H1 (cell line): Measurements from ENCODE around the gene SYTL5.

Source experiments
- ATF2 ChIP-seq: IDR thresholded peaks from 2 replicates; pipeline ENCODE4 v1.6.1; 2012; ENCODE audit warnings: low read length, inconsistent platforms
- CTCF ChIP-seq, 3 experiments: IDR thresholded peaks; 1 replicate in 2 of 3; 2 replicates in 1 of 3; pipeline versions ENCODE4 v1.5.1 to v1.6.1; 2011; ENCODE audit warnings: low read length in 3 of 3, mild to moderate bottlenecking in 3 of 3, inconsistent platforms in 2 of 3, low read depth in 1 of 3, moderate library complexity in 1 of 3; ENCODE audit not compliant: insufficient read depth in 1 of 3; ENCODE audit errors: control extremely low read depth in 1 of 3
- EZH2 ChIP-seq: fragments of 200-600 bp; sonication (generic); IDR thresholded peaks from 2 replicates; pipeline ENCODE4 v1.7.1; 2012; ENCODE audit warnings: low read depth, mild to moderate bottlenecking, moderate library complexity, low read length, inconsistent platforms; ENCODE audit not compliant: severe bottlenecking
- FOSL1 ChIP-seq: IDR thresholded peaks from 2 replicates; pipeline ENCODE4 v1.6.1; 2011; ENCODE audit warnings: mild to moderate bottlenecking, low read depth, low read length, moderate library complexity; ENCODE audit not compliant: insufficient read depth
- HDAC6 ChIP-seq: IDR thresholded peaks from one replicate; pipeline ENCODE4 v1.7.1; 2012; ENCODE audit warnings: low read depth, mild to moderate bottlenecking, inconsistent platforms, low read length, moderate library complexity
- KDM1A ChIP-seq: fragments of 200-600, 300-600 bp; sonication (generic); IDR thresholded peaks from 2 replicates; pipeline ENCODE4 v1.7.1; 2016; ENCODE audit warnings: mild to moderate bottlenecking, low read length, borderline replicate concordance
- POLR2A ChIP-seq, 2 experiments: IDR thresholded peaks; 1 replicate in 1 of 2; 2 replicates in 1 of 2; pipeline ENCODE4 v1.6.1; 2011; ENCODE audit warnings: low read depth in 2 of 2, low read length in 2 of 2, mild to moderate bottlenecking in 2 of 2; ENCODE audit errors: control extremely low read depth in 1 of 2
- POLR2AphosphoS5 ChIP-seq: IDR thresholded peaks from 2 replicates; pipeline ENCODE4 v1.6.1; 2011; ENCODE audit warnings: low read depth, low read length
- RBBP5 ChIP-seq: IDR thresholded peaks from 2 replicates; pipeline ENCODE4 v1.7.1; 2012; ENCODE audit warnings: low read depth, mild to moderate bottlenecking, inconsistent platforms, low read length, moderate library complexity, borderline replicate concordance
- SIN3A ChIP-seq, 2 experiments: IDR thresholded peaks in 1 of 2; conservative IDR thresholded peaks in 1 of 2; 2 replicates each; pipeline ENCODE4 v1.6.1; 2011 to 2012; ENCODE audit warnings: low read length in 2 of 2, improper control_type of control experiment in 1 of 2, low read depth in 1 of 2, mild to moderate bottlenecking in 1 of 2
- SP1 ChIP-seq: IDR thresholded peaks from 2 replicates; pipeline ENCODE4 v1.6.1; 2011; ENCODE audit warnings: low read depth, low read length
- SUZ12 ChIP-seq: fragments of 200-600 bp; sonication (generic); IDR thresholded peaks from 2 replicates; pipeline ENCODE4 v1.6.1; 2012; ENCODE audit warnings: mild to moderate bottlenecking, inconsistent platforms, low read length, moderate library complexity, mixed read lengths
- TAF1 ChIP-seq: IDR thresholded peaks from 2 replicates; pipeline ENCODE4 v1.6.1; 2011; ENCODE audit warnings: mild to moderate bottlenecking, low read depth, low read length
- TCF12 ChIP-seq: IDR thresholded peaks from 2 replicates; pipeline ENCODE4 v1.6.1; 2011; ENCODE audit warnings: low read depth, mild to moderate bottlenecking, low read length

- no peak for TF ChIP-seq CTCF (IDR thresholded peaks at IDR 0.05; ENCODE audit: control extremely low read depth in 1 of 3, insufficient read depth in 1 of 3, low read depth in 1 of 3, low read length in 3 of 3)
- no peak for TF ChIP-seq POLR2AphosphoS5
- no peak for TF ChIP-seq ATF2
- TF ChIP-seq FOSL1, result no peak
- TF ChIP-seq SUZ12, result no peak
- no peak for TF ChIP-seq RBBP5
- TF ChIP-seq HDAC6, result no peak
- no peak for TF ChIP-seq EZH2
- TF ChIP-seq POLR2A (IDR thresholded peaks at IDR 0.05; ENCODE audit: control extremely low read depth in 1 of 2, low read depth in 2 of 2, low read length in 2 of 2), result no peak
- TF ChIP-seq SP1, result no peak
- no peak for TF ChIP-seq SIN3A (conservative IDR thresholded peaks at IDR 0.05 in 1 of 2, IDR thresholded peaks at IDR 0.05 in 1 of 2; ENCODE audit: low read depth in 1 of 2, low read length in 2 of 2)
- no peak for TF ChIP-seq TAF1
- TF ChIP-seq KDM1A, result no peak
- no peak for TF ChIP-seq TCF12
These were observed 104.8 kb downstream of the SYTL5 start for GRCh38 chrX:38111196-38111595.
